Stomach smooth muscle (tissue), 2 donors: ENCODE measurements around the gene GLT1D1.

ENCODE experiments used
- H3K27ac ChIP-seq: one replicate; pipeline ENCODE4 v1.7.0; 2013; ENCODE audit warnings: mild to moderate bottlenecking, low read length, inconsistent platforms
- H3K27me3 ChIP-seq, 2 donors: one replicate each; pipeline ENCODE4 v1.7.0; 2013; ENCODE audit warnings: low read length in 2 of 2; ENCODE audit not compliant: insufficient read depth in 2 of 2, control insufficient read depth in 1 of 2
- H3K36me3 ChIP-seq, 2 donors: one replicate each; pipeline ENCODE4 v1.7.0; 2013; ENCODE audit warnings: low read length in 2 of 2; ENCODE audit not compliant: control insufficient read depth in 2 of 2, insufficient read depth in 2 of 2
- H3K4me1 ChIP-seq: one replicate; pipeline ENCODE4 v1.7.0; 2013; ENCODE audit warnings: low read length; ENCODE audit not compliant: control insufficient read depth, insufficient read depth
- H3K4me3 ChIP-seq, 2 donors: one replicate each; pipeline ENCODE4 v1.7.0; 2013; ENCODE audit warnings: low read length in 2 of 2
- H3K9ac ChIP-seq, 2 donors: one replicate each; pipeline ENCODE4 v1.7.0; 2013; ENCODE audit warnings: low read length in 2 of 2, mild to moderate bottlenecking in 1 of 2
- H3K9me3 ChIP-seq, 2 donors: one replicate each; pipeline ENCODE4 v1.7.0; 2013; ENCODE audit warnings: low read length in 2 of 2; ENCODE audit not compliant: control insufficient read depth in 2 of 2
- donor health status: healthy.
- donor health status: Pancreatic carcinoma.

The GLT1D1 gene

GRCh38 chr12:128914908-128915563 lies 61.8 kb downstream of the GLT1D1 start:
- Histone ChIP-seq H3K27ac (no peak overlapping the region), H3K9ac (no peak overlapping the region), H3K9me3 (no peaks in the 10 kb centered on the region), H3K4me1 (no peaks in the 10 kb centered on the region), H3K36me3 (no peaks in the 10 kb centered on the region), H3K4me3 (no peak overlapping the region), H3K27me3 (no peaks in the 10 kb centered on the region)

- no peaks in the 10 kb centered on the region for H3K27me3 ChIP-seq
- H3K4me3 ChIP-seq, result no peak overlapping the region
- no peak overlapping the region for H3K9ac ChIP-seq
- H3K27ac ChIP-seq, result no peak overlapping the region
- H3K9me3 ChIP-seq, result no peaks in the 10 kb centered on the region
- H3K4me1 ChIP-seq, result no peaks in the 10 kb centered on the region
- H3K36me3 ChIP-seq, result no peaks in the 10 kb centered on the region
Observed at GRCh38 chr12:128916425-128916824, 63.1 kb downstream of the GLT1D1 start.

GRCh38 chr12:128918481-128919260 lies 65.4 kb downstream of the GLT1D1 start:
- H3K9ac ChIP-seq, result no peak overlapping the region

DNA sequence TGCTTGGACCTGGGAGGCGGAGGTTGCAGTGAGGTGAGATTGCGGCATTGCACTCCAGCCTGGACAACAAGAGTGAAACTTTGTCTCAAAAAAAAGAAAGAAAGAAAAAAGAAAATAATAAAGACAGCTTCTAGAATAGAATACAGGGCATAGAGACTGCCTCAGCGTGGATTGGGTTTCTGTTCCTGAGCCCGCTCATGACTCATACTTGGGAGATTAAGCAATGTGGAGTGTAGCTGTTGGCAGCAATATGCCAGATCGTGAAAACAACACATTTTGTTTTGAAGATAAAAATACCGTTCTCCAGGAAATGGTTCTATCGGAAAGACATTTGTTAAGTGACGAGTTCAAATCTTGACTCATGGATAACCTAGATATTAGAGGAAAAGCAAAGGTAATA lies 67.2 kb downstream of the GLT1D1 start:
- H3K4me1 ChIP-seq, result no peaks in the 10 kb centered on the region
- no peaks in the 10 kb centered on the region for H3K27me3 ChIP-seq
- no peaks in the 10 kb centered on the region for H3K36me3 ChIP-seq
- no peak overlapping the region for H3K27ac ChIP-seq
- H3K4me3 ChIP-seq, result no peak overlapping the region
- H3K9me3 ChIP-seq, result peaks cover 0 to 2% of the 10 kb centered on the region in 2 donors
- H3K9ac ChIP-seq, result no peak overlapping the region

More at GRCh38 chr12:128918481-128919260, 65.4 kb downstream of the GLT1D1 start:
- no peaks in the 10 kb centered on the region for H3K9me3 ChIP-seq
- H3K4me3 ChIP-seq, result no peak overlapping the region
- H3K27me3 ChIP-seq, result no peaks in the 10 kb centered on the region
- H3K36me3 ChIP-seq, result no peaks in the 10 kb centered on the region
- H3K27ac ChIP-seq, result no peak overlapping the region
- H3K4me1 ChIP-seq, result no peaks in the 10 kb centered on the region

- Histone ChIP-seq H3K9ac (no peak overlapping the region), H3K27ac (no peak overlapping the region), H3K4me1 (no peaks in the 10 kb centered on the region), H3K4me3 (no peak overlapping the region), H3K36me3 (no peaks in the 10 kb centered on the region), H3K27me3 (no peaks in the 10 kb centered on the region), H3K9me3 (peaks cover 0 to 3% of the 10 kb centered on the region in 2 donors)
Observed at GRCh38 chr12:128928361-128928760, 75.1 kb downstream of the GLT1D1 start.

DNA sequence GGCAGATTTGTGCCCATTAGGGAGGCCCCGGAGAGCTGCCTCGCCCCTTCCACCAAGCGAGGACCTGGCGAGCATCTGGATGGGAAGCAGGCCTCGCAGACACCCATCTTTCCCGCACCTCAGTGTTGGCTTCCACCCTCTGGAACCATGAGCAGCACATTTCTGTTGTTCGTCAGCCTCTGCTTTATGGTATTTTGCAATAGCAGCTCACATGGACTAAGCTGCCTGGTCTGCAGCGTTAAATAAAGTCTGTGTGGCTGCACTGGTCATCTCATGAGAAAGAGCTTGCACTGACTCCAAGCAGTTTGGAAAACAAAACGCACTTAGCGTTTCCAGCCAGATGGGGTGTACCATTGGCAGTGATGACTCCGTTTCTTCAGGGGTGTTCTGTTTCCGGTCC lies 75.8 kb downstream of the GLT1D1 start:
- H3K27ac ChIP-seq, result no peak overlapping the region
- peaks cover 0 to 3% of the 10 kb centered on the region in 2 donors for H3K9me3 ChIP-seq
- no peak overlapping the region for H3K4me3 ChIP-seq
- no peaks in the 10 kb centered on the region for H3K27me3 ChIP-seq
- H3K9ac ChIP-seq, result no peak overlapping the region
- H3K4me1 ChIP-seq, result no peaks in the 10 kb centered on the region
- no peaks in the 10 kb centered on the region for H3K36me3 ChIP-seq

GRCh38 chr12:128930606-128931005 lies 77.3 kb downstream of the GLT1D1 start:
- no peaks in the 10 kb centered on the region for H3K36me3 ChIP-seq
- no peaks in the 10 kb centered on the region for H3K4me1 ChIP-seq
- H3K27ac ChIP-seq, result no peak overlapping the region
- H3K9ac ChIP-seq, result no peak overlapping the region
- H3K9me3 ChIP-seq, result no peaks in the 10 kb centered on the region
- H3K27me3 ChIP-seq, result no peaks in the 10 kb centered on the region
- H3K4me3 ChIP-seq, result no peak overlapping the region

- Histone ChIP-seq H3K4me1 (no peaks in the 10 kb centered on the region), H3K9me3 (no peaks in the 10 kb centered on the region), H3K36me3 (no peaks in the 10 kb centered on the region), H3K4me3 (no peak overlapping the region), H3K27me3 (no peaks in the 10 kb centered on the region), H3K9ac (no peak overlapping the region), H3K27ac (no peak overlapping the region)
Observed at GRCh38 chr12:128932521-128932920, 79.2 kb downstream of the GLT1D1 start.

GRCh38 chr12:128933039-128933438 lies 79.8 kb downstream of the GLT1D1 start:
- Histone ChIP-seq H3K9me3 (no peaks in the 10 kb centered on the region), H3K4me1 (no peaks in the 10 kb centered on the region), H3K36me3 (no peaks in the 10 kb centered on the region), H3K9ac (no peak overlapping the region), H3K27me3 (no peaks in the 10 kb centered on the region), H3K4me3 (no peak overlapping the region), H3K27ac (no peak overlapping the region)

DNA sequence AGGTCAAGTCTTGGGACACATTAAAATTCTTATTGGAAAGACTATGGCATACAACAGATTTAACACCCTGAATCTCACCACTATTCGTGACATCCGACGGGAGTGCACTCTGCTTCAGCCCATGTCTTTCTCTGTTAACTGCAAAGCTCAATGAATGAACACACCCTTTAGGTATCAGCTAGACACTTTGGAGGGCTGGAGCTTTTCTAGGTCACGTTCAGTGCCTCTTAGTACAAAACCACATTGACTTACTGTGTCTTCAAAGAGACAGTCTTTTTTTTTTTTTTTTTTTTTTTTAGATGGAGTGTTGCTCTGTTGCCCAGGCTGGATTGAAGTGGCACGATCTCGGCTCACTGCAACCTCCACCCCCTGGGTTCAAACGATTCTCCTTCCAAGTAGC lies 80.6 kb downstream of the GLT1D1 start:
- Histone ChIP-seq H3K9ac (no peak overlapping the region), H3K27me3 (no peaks in the 10 kb centered on the region), H3K9me3 (no peaks in the 10 kb centered on the region), H3K4me3 (no peak overlapping the region), H3K36me3 (no peaks in the 10 kb centered on the region), H3K27ac (no peak overlapping the region), H3K4me1 (no peaks in the 10 kb centered on the region)

- Histone ChIP-seq H3K4me1 (no peaks in the 10 kb centered on the region), H3K36me3 (no peaks in the 10 kb centered on the region), H3K27me3 (no peaks in the 10 kb centered on the region), H3K9ac (no peak overlapping the region), H3K9me3 (no peaks in the 10 kb centered on the region), H3K4me3 (no peak overlapping the region), H3K27ac (no peak overlapping the region)
Observed at GRCh38 chr12:128938886-128939285, 85.6 kb downstream of the GLT1D1 start.
